Activated B cell treated with CpG ODN at 0.5 μM for 24 hours (primary cell): Measurements from ENCODE around the gene TBXA2R. TPM values are rescaled to one million over a fixed set of nuclear protein-coding genes. Genes with fewer than 3 reads are reported as not detected.
"Not testable (repeated sequence)": the region's sequence is repeated elsewhere in the genome, so short reads cannot be mapped to it uniquely, and the experiment has no call there.

Experiments
- ATAC-seq: fragments of 200-7000 bp; cut with Tn5 transposase; one replicate; pipeline ENCODE4 v1.10.0; 2021; ENCODE audit warnings: low read depth, mild to moderate bottlenecking, moderate library complexity
- CTCF ChIA-PET: fragments of 350-600 bp; sonication (Branson Sonifier 250); formaldehyde crosslinking; loops from one replicate; lab custom pipeline; 2021; ENCODE audit warnings: antibody characterized with exemption; lab: Charles Lee
- POLR2A ChIA-PET: fragments of 350-600 bp; sonication (Branson Sonifier 250); formaldehyde crosslinking; loops from one replicate; lab custom pipeline; 2021; ENCODE audit warnings: antibody characterized with exemption; lab: Charles Lee
- DNase-seq: peaks from one replicate; pipeline ENCODE4 v3.0.0; 2022
- H3K27ac Mint-ChIP-seq: one replicate; pipeline ENCODE4 v1.8.0; 2020; ENCODE audit warnings: mixed read lengths
- H3K27me3 Mint-ChIP-seq: one replicate; pipeline ENCODE4 v1.8.0; 2021; ENCODE audit warnings: mixed read lengths
- H3K36me3 Mint-ChIP-seq: one replicate; pipeline ENCODE4 v1.8.0; 2021; ENCODE audit warnings: low read depth, mixed read lengths
- H3K4me1 Mint-ChIP-seq: one replicate; pipeline ENCODE4 v1.8.0; 2021; ENCODE audit warnings: mixed read lengths
- H3K4me3 Mint-ChIP-seq: one replicate; pipeline ENCODE4 v1.8.0; 2020; ENCODE audit warnings: mild to moderate bottlenecking, mixed read lengths
- H3K9me3 Mint-ChIP-seq: one replicate; pipeline ENCODE4 v1.8.0; 2020; ENCODE audit warnings: mixed read lengths
- intact Hi-C: fragments of 100-400 bp; cut with micrococcal nuclease; formaldehyde crosslinking; loops from one replicate; pipeline ENCODE4 v1.15.1; 2024
- total RNA-seq: library from RNA; stranded (reverse); gene quantifications from 2 replicates; pipeline ENCODE4 v1.2.3, GENCODE V29; 2022
- TF ChIP-seq, protein P1 (sequence below): fragments of 200-600 bp; IDR thresholded peaks from one replicate; pipeline ENCODE4 v1.8.0; 2022; ENCODE audit warnings: antibody characterized with exemption, mild to moderate bottlenecking

TBXA2R gene
- total RNA-seq, 1 donor from 2014 or later: 0.47 TPM

DNA sequence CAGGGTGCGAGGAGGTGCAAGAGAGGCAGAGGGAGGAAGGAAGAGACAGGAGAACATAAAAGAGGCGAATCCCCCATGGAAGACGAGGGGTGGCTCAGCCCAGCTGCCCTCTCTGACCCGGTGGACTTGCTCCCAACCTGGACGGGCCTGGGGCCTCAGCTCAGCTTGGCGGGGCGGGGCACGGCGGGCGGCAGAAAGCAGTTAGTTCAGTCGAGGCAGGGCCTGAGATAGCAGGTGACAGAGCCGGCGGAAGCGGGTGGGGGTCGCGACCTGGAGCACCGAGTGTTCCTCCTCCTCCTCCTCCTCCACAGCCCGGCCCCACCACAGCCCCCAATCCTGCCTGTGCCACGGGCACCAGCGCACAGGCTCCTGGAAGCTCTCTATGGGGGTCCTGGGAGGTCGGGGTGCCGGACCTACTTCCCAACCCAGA is 26.9 kb upstream of the TBXA2R start:
- ATAC-seq: no peak
- ChIA-PET CTCF (no interaction called here), POLR2A (no interaction called here)
- Mint-ChIP-seq H3K27ac (no peak overlapping the region), H3K9me3 (no peaks in the 10 kb centered on the region), H3K27me3 (no peaks in the 10 kb centered on the region), H3K36me3 (peaks cover 7% of the 10 kb centered on the region), H3K4me3 (no peak overlapping the region), H3K4me1 (no peaks in the 10 kb centered on the region)
- TF ChIP-seq, protein P1, sequence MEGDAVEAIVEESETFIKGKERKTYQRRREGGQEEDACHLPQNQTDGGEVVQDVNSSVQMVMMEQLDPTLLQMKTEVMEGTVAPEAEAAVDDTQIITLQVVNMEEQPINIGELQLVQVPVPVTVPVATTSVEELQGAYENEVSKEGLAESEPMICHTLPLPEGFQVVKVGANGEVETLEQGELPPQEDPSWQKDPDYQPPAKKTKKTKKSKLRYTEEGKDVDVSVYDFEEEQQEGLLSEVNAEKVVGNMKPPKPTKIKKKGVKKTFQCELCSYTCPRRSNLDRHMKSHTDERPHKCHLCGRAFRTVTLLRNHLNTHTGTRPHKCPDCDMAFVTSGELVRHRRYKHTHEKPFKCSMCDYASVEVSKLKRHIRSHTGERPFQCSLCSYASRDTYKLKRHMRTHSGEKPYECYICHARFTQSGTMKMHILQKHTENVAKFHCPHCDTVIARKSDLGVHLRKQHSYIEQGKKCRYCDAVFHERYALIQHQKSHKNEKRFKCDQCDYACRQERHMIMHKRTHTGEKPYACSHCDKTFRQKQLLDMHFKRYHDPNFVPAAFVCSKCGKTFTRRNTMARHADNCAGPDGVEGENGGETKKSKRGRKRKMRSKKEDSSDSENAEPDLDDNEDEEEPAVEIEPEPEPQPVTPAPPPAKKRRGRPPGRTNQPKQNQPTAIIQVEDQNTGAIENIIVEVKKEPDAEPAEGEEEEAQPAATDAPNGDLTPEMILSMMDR: no peak
- intact Hi-C loops: no loop called here
- no peak for DNase-seq

DNA sequence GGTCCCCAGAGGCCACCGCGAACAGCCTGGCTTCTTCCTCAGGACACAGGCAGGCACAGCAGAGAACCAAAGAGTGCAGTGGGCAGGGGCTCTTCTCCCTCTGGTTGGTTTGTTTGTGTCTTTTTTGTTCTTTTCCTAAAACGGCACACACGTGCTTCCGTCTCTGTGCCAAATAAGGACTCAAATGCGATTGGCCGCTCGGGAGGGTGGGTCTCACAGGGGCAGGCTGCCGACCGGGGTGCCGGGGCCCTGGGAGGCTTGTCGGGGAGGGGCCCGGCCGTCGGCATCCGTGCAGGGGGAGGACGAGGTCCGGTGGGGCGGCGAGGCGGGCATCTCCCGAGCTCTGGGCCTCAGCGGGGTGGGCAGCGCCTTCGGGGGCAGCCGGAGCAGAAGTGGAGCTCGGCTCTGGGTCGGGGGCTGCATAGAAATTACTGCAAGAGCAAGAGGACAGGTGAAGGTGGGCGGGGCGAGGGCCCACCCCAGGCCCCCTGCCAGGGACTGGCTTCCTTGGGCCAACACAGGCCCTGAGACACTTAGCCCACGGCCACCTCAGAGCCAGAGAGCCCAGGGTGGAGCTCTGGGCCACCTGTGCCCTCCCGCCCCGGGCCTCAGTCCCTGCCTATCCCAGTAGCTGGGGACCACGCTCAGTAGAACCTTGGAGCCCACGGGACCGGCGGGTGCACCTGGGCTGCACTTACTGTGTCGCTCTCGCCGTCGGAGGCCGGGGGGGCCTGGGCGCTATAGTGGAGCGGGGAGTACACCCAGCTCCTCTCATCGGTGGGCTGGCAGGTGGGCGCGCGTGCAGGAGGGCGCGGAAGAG is 26.3 kb upstream of the TBXA2R start:
- intact Hi-C loops: no loop called here
- Mint-ChIP-seq H3K4me1 (no peaks in the 10 kb centered on the region), H3K4me3 (no peak overlapping the region), H3K27ac (no peak overlapping the region), H3K9me3 (no peaks in the 10 kb centered on the region), H3K27me3 (no peaks in the 10 kb centered on the region), H3K36me3 (peaks cover 4% of the 10 kb centered on the region)
- POLR2A ChIA-PET: no interaction called here
- ATAC-seq (no peak), DNase-seq (no peak)
- CTCF ChIA-PET: no interaction called here
- TF ChIP-seq, protein P1: no peak

DNA sequence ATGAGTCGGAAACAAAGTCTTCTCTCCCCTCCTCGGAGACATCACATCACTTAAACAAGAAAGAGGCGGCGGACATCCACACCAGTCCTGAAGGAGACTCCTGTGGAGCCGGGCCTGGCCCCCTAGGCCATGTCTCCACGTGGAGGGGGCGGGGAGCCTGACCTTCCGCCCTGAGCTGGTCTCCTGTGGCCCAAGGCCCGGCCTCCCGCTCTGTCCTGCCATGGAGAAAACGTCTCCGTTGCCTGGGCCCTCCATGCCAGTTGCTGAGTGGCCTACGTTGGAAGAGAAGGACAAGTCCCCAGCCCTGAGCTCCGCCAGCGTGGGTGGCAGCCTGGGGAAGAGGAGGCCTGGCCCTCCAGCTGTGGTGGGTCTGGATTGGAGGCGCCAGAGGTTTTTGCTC is 25.4 kb upstream of the TBXA2R start:
- no peak overlapping the region for H3K27ac Mint-ChIP-seq
- intact Hi-C loops: no loop called here
- peaks cover 4% of the 10 kb centered on the region for H3K36me3 Mint-ChIP-seq
- ChIA-PET POLR2A (no interaction called here), CTCF (no interaction called here)
- no peaks in the 10 kb centered on the region for H3K27me3 Mint-ChIP-seq
- TF ChIP-seq, protein P1: no peak
- no peak overlapping the region for H3K4me3 Mint-ChIP-seq
- no peaks in the 10 kb centered on the region for H3K9me3 Mint-ChIP-seq
- DNase-seq (no peak), ATAC-seq (no peak)
- peaks cover 3% of the 10 kb centered on the region for H3K4me1 Mint-ChIP-seq

- TF ChIP-seq, protein P1: no peak
- no peak for DNase-seq
- Mint-ChIP-seq H3K4me3 (no peak overlapping the region), H3K27me3 (no peaks in the 10 kb centered on the region), H3K9me3 (no peaks in the 10 kb centered on the region), H3K27ac (no peak overlapping the region), H3K36me3 (peaks cover 7% of the 10 kb centered on the region), H3K4me1 (peaks cover 11% of the 10 kb centered on the region)
- ChIA-PET POLR2A (no interaction called here), CTCF (no interaction called here)
- intact Hi-C loops: no loop called here
- no peak for ATAC-seq
These were observed 24.6 kb upstream of the TBXA2R start for GRCh38 chr19:3631053-3631861.

DNA sequence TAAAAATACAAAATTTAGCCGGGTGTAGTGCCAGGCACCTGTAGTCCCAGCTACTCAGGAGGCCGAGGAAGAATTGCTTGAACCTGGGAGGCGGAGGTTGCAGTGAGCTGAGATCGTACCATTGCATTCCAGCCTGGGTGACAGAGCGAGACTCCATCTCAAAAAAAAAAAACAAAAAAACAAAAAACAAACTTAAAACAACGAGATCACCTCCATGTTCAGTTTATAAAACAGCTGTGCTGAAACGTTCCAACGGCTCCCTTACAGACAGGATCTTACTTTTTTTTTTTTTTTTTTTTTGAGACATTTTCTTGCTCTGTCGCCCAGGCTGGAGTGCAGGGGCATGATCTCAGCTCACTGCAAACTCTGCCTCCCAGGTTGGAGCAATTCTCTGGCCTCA is 22.1 kb upstream of the TBXA2R start:
- CTCF ChIA-PET, H3K27me3 Mint-ChIP-seq: not testable (repeated sequence)

More for the DNA sequence above, 22.1 kb upstream of the TBXA2R start:
- intact Hi-C loops, ATAC-seq, H3K27ac Mint-ChIP-seq, DNase-seq, H3K4me3 Mint-ChIP-seq, H3K36me3 Mint-ChIP-seq, H3K9me3 Mint-ChIP-seq: not testable (repeated sequence)
- H3K4me1 Mint-ChIP-seq: peaks cover 30% of the 10 kb centered on the region
- POLR2A ChIA-PET: interaction anchor here (0.6 to 0.7 kb wide), 3 partner anchors 62 to 1977 kb away, joined by 3 to 8 read pairs (median 3); no protein-coding TSS in a partner anchor
